22Rv1 (cell line): ENCODE measurements around the gene MLLT1.

ENCODE experiments used
- ZFX ChIP-seq: fragments of 450-650 bp; IDR thresholded peaks from 2 replicates; pipeline ENCODE4 v1.6.1; 2017; ENCODE audit warnings: antibody characterized with exemption, borderline replicate concordance
- TF ChIP-seq, protein P1 (sequence below): fragments of 450-650 bp; IDR thresholded peaks from 2 replicates; pipeline ENCODE4 v1.5.1; 2017; ENCODE audit warnings: mild to moderate bottlenecking

DNA sequence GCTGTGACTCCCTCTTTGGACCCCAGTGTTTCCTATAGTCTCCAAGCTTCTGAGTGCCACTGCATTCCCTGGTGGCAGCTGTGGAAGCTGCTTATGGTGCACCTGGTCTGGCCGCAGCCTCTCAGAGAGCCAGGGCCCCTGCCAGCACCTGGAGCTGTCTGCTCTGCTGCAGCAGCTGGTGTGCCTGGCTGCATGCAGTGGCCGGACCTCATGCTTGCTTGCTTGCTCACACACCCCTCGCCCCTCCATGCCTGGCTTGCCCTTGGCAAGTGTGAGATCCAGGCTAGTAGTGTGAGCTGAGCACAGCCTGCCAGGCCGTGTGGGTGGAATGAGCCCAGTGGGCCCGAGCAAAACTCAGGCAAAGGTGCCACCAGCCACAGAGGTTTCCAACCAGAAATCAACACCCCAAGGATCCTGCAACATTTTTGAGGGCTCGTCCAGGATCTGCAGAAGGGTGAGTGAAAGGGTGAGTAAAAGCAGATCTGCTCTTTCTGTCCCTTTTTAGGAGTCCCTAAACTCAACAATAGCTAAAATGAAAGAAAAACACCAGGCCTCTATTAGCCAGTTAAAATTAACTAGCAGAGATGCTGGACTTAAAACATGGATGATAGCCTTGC is 7.6 kb upstream of the MLLT1 start:
- TF ChIP-seq, protein P1, sequence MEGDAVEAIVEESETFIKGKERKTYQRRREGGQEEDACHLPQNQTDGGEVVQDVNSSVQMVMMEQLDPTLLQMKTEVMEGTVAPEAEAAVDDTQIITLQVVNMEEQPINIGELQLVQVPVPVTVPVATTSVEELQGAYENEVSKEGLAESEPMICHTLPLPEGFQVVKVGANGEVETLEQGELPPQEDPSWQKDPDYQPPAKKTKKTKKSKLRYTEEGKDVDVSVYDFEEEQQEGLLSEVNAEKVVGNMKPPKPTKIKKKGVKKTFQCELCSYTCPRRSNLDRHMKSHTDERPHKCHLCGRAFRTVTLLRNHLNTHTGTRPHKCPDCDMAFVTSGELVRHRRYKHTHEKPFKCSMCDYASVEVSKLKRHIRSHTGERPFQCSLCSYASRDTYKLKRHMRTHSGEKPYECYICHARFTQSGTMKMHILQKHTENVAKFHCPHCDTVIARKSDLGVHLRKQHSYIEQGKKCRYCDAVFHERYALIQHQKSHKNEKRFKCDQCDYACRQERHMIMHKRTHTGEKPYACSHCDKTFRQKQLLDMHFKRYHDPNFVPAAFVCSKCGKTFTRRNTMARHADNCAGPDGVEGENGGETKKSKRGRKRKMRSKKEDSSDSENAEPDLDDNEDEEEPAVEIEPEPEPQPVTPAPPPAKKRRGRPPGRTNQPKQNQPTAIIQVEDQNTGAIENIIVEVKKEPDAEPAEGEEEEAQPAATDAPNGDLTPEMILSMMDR: no peak
- TF ChIP-seq ZFX: no peak
